ENCODE results near the gene SAMD14.

The SAMD14 gene

DNA sequence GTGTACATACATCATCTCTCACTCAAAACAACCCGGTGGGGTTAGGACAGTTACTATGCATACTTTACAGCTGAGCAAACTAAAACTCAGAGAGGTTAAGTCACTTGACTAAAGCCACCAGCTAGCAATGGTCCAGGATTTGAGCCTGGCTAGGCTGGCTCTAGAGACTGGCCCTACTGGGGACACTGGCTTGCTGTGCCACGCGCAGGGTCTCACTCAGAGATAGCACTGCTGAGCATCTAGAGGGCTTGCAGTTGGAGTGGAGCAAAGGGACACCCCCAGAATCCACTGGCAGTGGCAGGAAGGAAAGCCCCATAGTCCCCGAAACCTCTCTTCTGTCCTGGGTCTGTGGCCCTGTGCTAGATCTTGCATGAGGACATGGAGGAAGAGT lies 11.1 kb downstream of the SAMD14 start:
- DNase-seq (ENCODE audit: low spot score in 2 of 2) (no peak), ATAC-seq (no peak)
- H3K9me3 Mint-ChIP-seq: no peaks in the 10 kb centered on the region
- H3K4me3 Mint-ChIP-seq: no peak overlapping the region
- no peak overlapping the region for H3K27ac Mint-ChIP-seq
- H3K36me3 Mint-ChIP-seq: no peaks in the 10 kb centered on the region
- H3K4me1 Mint-ChIP-seq: peaks cover 14% of the 10 kb centered on the region

DNA sequence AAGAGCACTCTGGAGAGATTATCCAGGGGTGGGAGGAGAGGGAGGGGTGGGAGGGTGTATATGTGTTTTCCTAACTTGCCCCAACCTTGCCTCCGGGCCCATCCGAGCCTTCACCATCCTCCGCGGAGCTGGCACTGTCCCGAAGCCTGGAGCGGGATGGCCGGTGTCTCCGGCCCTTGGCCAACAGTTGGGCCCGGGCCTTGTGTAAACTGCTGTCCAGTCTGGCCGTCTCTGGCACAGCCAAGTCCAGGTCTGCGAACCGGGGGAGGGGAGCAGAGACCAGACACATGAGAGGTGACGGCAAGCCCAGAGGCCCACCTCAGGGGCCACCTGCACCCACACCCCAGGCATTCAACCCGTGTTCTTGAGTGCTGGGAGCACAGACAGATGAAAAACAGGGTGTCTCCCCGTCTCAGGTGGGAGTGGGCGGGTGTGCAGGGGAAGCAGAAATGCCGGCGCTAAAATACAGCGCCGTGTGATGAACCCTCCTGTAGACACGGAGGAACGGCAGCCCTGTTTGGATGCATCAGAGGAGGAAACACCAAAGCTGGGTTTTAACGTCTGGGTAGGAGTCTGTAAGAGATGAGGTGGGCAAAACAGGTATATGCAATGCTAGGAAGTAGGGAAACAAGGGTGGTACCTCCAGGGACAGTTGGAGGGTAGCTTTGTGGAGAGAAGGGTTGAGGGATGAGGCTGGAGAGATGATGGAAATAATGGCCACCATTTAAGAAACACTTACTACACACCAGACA lies 11.7 kb downstream of the SAMD14 start:
- Mint-ChIP-seq H3K27ac (no peak overlapping the region), H3K4me3 (no peak overlapping the region)
- DNase-seq (ENCODE audit: low spot score in 2 of 2): no peak

DNA sequence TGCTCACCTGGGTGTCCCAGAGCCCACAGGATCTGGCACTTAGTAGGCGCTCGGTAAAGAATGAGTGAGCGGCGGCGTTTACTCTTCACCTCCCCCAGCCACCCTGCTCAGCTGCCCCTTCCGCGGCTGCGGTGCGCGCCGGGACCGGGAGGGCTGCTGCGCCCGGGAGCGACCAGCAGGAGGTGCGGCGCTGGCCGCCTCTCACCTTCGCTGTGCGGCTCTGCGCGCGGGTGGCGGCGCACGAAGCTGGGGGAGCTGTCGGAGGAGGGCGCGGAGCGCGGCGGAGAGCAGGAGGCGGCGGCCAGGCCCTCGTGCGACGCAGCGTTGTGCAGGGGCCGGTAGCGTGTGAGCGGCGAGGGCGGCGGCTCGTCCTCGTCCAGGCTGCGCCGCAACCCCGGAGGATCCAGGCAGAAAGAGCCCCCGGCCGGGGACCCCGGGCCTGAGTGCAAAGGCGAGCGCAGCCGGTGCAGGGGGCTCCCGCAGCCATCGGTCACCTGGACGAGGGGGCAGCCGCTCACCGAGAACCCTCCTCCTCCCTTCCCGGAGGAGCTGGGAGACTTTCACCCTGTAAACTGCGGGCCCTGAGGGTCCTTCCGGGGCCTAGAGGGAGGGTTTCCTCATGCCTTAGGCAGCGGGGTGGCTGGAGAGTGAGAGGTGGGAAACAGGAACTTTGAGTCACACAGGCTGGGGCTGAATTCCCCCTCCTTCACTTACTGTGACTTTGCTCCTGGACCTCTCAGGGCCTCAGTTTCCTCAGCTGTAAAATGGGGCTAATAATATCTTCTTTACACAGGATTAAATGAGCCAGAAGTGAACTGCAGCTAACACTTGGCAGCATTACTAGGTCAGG lies 12.5 kb downstream of the SAMD14 start:
- Mint-ChIP-seq H3K4me1 (peaks cover 14% of the 10 kb centered on the region), H3K36me3 (no peaks in the 10 kb centered on the region), H3K4me3 (peak overlapping the region; percentile 67), H3K9me3 (no peaks in the 10 kb centered on the region), H3K27ac (no peak overlapping the region)
- peak; percentile 31 to 71 for DNase-seq (ENCODE audit: low spot score in 2 of 2)
- ATAC-seq: peak; percentile 82

More for the DNA sequence above, 11.7 kb downstream of the SAMD14 start:
- no peaks in the 10 kb centered on the region for H3K36me3 Mint-ChIP-seq
- no peak for ATAC-seq
- no peaks in the 10 kb centered on the region for H3K9me3 Mint-ChIP-seq
- peaks cover 14% of the 10 kb centered on the region for H3K4me1 Mint-ChIP-seq

DNA sequence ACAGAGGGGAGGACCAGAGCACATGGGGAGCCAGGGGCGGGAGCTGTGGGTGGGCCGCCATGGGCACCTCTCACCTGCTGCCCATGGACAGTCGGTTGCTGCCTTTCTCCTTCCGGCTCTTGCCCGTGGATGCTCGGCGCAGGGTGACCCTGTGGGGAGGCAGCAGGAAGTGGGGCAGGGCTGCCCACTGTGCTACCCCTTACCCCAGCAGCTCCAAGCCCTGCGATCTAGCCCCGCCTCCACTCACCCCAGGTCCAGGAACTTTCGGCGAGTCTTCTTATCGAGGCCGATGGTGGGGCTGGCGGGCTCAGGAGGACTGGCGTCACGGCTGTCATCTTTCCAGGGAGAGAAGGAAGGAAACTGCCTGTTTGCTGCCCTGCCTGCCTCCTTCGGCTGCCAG lies 14.2 kb downstream of the SAMD14 start:
- H3K4me3 Mint-ChIP-seq: no peak overlapping the region
- no peaks in the 10 kb centered on the region for H3K36me3 Mint-ChIP-seq
- no peak for DNase-seq (ENCODE audit: low spot score in 2 of 2)
- H3K4me1 Mint-ChIP-seq: peaks cover 14% of the 10 kb centered on the region
- H3K9me3 Mint-ChIP-seq: no peaks in the 10 kb centered on the region
- H3K27ac Mint-ChIP-seq: no peak overlapping the region
- no peak for ATAC-seq

DNA sequence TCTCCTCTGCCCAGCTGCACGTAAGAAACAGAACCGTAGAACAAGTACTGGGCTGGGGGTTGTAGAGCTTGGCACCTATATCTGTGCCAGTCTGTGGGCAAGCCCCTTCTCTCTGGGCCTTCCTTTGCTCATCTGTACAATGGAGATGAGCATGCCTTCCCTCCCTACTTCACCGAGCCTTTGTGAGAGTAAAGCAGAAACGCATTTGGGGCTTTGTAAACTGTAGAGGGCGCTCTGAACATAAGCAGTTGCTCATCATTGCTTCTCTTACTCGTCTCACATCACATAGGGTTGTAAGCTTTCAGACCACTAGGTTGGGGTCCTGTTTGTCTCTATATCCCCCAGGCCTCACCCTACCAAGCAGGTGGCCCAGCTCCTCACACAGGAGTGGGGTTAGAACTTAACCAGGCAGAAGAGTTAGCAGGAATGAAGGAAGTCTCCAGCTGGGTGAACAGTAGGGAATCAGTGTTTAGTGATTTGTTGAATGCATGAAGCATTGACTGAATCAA lies 15.1 kb downstream of the SAMD14 start:
- peak; percentile 56 for ATAC-seq
- H3K4me3 Mint-ChIP-seq: no peak overlapping the region
- H3K4me1 Mint-ChIP-seq: peaks cover 14% of the 10 kb centered on the region
- H3K27ac Mint-ChIP-seq: no peak overlapping the region
- no peaks in the 10 kb centered on the region for H3K9me3 Mint-ChIP-seq
- H3K36me3 Mint-ChIP-seq: no peaks in the 10 kb centered on the region
- DNase-seq (ENCODE audit: low spot score in 2 of 2): peak in 1 of 2 donors; percentile 65

DNA sequence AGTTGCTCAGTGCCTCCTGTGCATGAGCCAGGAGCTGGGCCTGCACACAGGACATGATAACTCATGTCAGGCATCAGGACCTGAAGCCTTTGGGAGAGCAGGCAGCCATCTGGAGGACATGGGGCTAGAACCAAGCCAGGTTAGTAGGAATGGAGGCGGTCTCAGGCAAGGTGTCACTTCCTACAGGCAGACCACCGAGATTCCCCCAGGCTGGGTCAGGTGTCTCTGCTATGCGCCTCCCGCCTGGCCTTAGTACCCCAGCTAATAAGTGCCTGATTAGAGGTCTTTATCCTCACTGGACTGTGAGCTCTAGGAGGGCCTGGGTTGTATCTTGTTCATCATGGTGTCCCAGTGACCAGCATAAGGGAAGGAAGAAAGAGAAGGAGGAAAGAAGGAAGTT lies 15.6 kb downstream of the SAMD14 start:
- DNase-seq (ENCODE audit: low spot score in 2 of 2) (no peak), ATAC-seq (no peak)
- H3K4me3 Mint-ChIP-seq: no peak overlapping the region
- H3K4me1 Mint-ChIP-seq: peaks cover 14% of the 10 kb centered on the region
- H3K27ac Mint-ChIP-seq: no peak overlapping the region
- H3K36me3 Mint-ChIP-seq: no peaks in the 10 kb centered on the region
- no peaks in the 10 kb centered on the region for H3K9me3 Mint-ChIP-seq

DNA sequence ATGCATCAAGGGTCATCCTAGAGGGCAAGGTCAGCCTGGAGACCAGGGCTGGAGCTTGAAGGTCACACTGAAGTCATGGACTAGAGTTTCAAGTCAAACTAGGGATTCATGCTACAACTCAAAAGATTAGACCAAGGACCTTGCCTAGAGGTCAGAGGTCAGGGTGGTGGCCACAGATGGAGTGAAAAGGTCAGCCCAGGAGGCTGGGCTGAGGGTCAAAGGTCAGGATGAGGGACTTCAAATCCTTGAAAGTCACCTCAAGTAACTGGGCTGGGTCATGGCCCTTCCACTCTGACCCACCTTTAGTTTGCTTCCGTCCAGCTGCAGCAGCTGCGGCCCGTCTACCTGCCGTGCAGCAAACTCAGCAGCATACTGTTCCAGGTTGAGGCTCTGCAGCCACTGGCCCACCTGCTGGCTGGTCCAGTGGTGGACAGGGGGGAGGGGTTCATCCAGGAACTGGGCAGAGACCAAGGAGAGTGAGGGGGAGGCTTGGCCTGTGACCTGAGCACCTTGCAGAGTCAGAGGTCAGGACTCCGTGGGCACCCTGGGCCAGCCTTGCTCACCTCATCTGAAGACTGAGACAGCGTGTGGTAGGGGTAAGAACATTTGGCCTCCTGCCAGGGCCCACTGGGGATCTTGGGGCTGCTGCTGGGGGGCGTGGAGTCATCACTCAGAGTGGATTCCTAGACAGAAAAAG lies 16.2 kb downstream of the SAMD14 start:
- Mint-ChIP-seq H3K27ac (no peak overlapping the region), H3K9me3 (no peaks in the 10 kb centered on the region), H3K36me3 (no peaks in the 10 kb centered on the region), H3K4me1 (peaks cover 14% of the 10 kb centered on the region), H3K4me3 (no peak overlapping the region)
- ATAC-seq: no peak
- DNase-seq (ENCODE audit: low spot score in 2 of 2): no peak

DNA sequence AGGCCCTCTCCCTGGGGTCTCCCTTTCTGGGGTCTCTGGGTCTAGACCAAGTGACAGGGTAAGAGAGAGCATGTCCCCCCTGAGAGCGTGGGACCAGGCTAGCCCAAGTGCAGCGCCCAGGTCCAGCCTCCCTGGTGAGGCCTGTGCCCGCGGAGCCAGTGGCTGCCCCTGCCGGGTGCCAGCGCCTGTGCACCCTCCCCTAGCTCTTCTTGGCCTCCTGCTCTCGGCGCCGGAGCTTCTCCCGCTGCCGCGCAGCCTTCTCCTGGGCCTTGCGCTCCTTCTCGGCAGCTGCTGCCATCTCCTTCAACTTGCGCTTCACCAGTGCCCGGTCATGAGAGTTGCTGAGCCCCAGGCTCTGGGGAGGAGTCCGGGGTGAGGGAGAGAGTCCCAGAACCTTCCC lies 17.3 kb downstream of the SAMD14 start:
- no peaks in the 10 kb centered on the region for H3K36me3 Mint-ChIP-seq
- ATAC-seq (no peak), DNase-seq (ENCODE audit: low spot score in 2 of 2) (no peak)
- H3K4me3 Mint-ChIP-seq: no peak overlapping the region
- no peaks in the 10 kb centered on the region for H3K9me3 Mint-ChIP-seq
- H3K27ac Mint-ChIP-seq: no peak overlapping the region
- H3K4me1 Mint-ChIP-seq: peaks cover 14% of the 10 kb centered on the region

DNA sequence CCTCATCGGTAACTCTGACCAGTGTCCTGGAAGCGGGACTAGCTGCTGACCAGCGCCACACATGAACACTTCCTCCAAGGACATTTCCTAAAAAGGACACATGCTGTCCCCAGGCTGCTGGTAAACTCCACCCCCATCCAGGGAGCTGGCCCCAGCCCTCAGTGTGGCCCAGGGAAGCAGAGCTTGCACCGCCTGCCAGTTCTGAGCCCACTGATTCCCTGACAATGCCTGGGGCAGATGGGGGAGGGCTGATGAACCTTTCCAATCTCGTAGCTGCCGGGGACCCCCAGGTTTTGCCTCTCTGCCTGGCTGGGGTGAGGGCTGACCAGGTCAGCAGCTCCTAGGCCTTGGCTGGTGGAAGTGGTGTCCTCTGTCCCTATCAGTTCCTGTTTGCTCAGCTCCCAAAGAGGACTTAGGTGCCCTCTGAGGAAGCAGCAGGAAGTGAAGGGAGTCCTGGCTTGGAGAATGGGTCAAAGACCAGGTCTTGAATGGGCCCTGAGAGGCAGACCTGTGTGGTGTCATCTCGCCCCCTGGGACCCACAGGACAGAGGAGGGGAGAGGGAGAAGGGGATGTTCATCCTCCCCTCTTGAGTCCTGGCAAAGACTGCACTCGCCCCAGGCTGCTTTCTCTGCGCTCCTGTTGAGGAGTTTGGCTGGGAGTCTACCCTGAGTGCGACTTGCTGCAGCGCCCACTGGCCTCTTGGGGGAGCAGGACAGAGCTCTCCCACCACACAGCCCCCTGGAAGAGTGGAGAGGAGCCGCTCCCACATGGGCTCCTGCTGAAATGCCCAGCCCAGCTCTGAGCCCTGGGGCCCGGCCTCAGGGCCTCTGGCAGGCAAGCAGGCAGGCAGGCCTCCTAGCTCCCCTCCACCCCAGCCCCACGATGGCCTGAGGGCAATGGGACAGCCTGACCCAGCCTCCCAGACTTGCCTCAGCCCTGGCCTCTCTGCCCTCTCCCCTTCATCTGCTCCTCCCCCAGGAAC lies 18.0 kb downstream of the SAMD14 start:
- ATAC-seq (no peak), DNase-seq (ENCODE audit: low spot score in 2 of 2) (no peak)
- no peaks in the 10 kb centered on the region for H3K36me3 Mint-ChIP-seq
- H3K4me3 Mint-ChIP-seq: no peak overlapping the region
- no peaks in the 10 kb centered on the region for H3K9me3 Mint-ChIP-seq
- H3K4me1 Mint-ChIP-seq: peaks cover 8% of the 10 kb centered on the region
- no peak overlapping the region for H3K27ac Mint-ChIP-seq

DNA sequence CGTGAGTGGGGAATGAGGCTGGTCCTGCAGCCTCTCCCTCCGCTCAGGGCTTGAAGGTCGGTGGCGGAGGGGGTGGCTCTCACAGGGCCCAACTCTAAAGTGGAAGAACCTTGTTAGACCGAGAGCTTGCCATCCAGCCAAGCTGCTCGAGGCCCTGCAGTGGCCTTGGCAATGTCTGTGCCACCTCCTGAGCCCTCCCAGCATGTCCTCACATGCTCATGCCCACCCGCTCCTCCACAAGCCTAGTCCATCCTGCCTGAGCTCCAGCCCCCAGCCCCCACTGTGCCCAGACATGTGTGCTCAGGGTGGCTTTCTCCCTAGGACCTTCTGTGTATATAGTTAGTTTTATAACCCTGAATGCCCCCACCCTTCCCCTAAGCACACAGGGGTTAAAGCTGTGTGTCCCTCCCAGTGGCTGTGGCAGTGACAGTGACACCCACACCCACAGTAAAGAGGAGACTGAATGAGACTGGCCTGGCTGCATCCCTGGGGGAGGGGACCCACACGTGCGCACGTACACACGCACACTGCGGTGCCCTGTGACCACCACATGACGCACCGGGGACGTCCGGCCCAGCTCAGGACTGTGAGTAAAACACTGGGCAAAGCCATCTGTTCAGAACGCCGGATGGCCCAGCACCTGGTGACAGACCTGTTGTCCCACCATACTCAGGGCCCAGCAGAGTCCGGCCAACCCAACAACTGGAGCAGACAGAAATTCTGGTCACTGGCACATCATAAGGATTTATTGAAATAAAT lies 19.2 kb downstream of the SAMD14 start:
- Mint-ChIP-seq H3K36me3 (peaks cover under 1% of the 10 kb centered on the region), H3K27ac (no peak overlapping the region), H3K9me3 (no peaks in the 10 kb centered on the region), H3K4me1 (peaks cover 5% of the 10 kb centered on the region), H3K4me3 (no peak overlapping the region)
- no peak for ATAC-seq
- DNase-seq (ENCODE audit: low spot score in 2 of 2): no peak

DNA sequence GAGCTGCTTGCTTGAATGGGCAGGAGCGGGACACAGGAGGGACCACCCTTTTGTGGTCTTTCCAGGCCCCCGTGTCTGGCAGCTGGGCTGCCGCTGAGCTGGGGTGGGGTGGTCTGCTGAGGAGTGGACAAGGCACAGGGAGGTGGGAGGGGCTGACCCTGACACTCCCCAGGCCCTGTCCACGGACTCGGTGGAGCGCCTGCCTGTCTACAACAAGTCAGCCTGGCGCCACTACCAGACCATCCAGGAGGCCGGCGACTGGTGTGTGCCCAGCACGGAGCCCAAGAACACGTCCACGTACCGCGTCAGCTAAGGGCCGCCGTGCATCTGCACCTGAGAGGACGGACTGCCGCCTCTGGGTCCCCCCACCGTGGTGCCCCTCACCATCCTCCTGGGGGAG lies 20.2 kb downstream of the SAMD14 start:
- no peak for DNase-seq (ENCODE audit: low spot score in 2 of 2)
- Mint-ChIP-seq H3K36me3 (peaks cover 9% of the 10 kb centered on the region), H3K4me1 (peaks cover under 1% of the 10 kb centered on the region), H3K27ac (peak overlapping the region; percentile 5), H3K4me3 (no peak overlapping the region), H3K9me3 (no peaks in the 10 kb centered on the region)
- no peak for ATAC-seq

DNA sequence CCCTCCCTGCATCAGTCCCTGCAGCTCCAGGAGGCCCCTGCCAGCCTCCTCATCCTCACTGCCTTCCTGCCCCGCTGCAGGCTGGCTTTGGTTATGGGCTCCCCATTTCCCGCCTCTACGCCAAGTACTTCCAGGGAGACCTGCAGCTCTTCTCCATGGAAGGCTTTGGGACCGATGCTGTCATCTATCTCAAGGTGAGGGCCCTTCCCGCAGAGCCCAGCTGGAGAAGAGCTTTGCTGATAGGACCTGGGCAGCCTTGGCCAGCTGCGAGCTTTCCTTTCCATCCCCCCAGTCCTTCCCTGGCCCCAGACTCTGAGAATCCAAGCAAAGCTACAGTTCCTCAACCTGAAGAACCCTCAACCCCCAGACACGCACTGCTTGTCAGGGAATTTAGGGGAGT lies 20.8 kb downstream of the SAMD14 start:
- Mint-ChIP-seq H3K36me3 (peaks cover 9% of the 10 kb centered on the region), H3K9me3 (no peaks in the 10 kb centered on the region), H3K4me3 (no peak overlapping the region), H3K27ac (peak overlapping the region; percentile 5), H3K4me1 (no peaks in the 10 kb centered on the region)
- ATAC-seq: no peak
- DNase-seq (ENCODE audit: low spot score in 2 of 2): no peak

DNA sequence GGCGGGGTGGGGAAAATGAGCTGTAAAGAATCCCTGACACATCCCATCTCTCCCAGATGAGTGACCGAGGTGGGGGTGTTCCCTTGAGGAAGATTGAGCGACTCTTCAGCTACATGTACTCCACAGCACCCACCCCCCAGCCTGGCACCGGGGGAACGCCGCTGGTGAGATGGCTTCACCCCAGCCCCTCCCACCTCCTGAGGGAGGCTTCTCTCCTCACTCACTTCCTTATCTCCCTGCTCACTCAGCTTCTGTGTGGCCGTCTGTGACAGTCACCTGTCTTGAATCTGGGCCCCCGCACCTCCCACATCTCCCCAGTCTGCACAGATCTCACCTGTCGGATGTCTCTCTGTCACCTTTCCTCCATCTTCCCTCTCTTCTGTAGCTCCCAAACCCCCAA lies 21.4 kb downstream of the SAMD14 start:
- Mint-ChIP-seq H3K9me3 (no peaks in the 10 kb centered on the region), H3K4me3 (no peak overlapping the region), H3K27ac (peak overlapping the region; percentile 5), H3K36me3 (peaks cover 9% of the 10 kb centered on the region), H3K4me1 (no peaks in the 10 kb centered on the region)
- ATAC-seq (no peak), DNase-seq (ENCODE audit: low spot score in 2 of 2) (no peak)

Data from stimulated activated effector memory CD8-positive, alpha-beta T cell treated with anti-CD3 and anti-CD28 coated beads, Interleukin-12 subunit alpha, Interleukin-12 subunit beta, amount 100 ng/mL, for 72 hours (primary cell).